Activated B cell treated with CpG ODN at 0.5 μM for 24 hours (primary cell): Measurements from ENCODE around the gene TMEM131. TPM values are rescaled to one million over a fixed set of nuclear protein-coding genes. Genes with fewer than 3 reads are reported as not detected.
"Not testable (repeated sequence)": the region's sequence is repeated elsewhere in the genome, so short reads cannot be mapped to it uniquely, and the experiment has no call there.

Experiments used
- ATAC-seq: fragments of 200-7000 bp; cut with Tn5 transposase; one replicate; pipeline ENCODE4 v1.10.0; 2021; ENCODE audit warnings: low read depth, mild to moderate bottlenecking, moderate library complexity
- CTCF ChIA-PET: fragments of 350-600 bp; sonication (Branson Sonifier 250); formaldehyde crosslinking; loops from one replicate; lab custom pipeline; 2021; ENCODE audit warnings: antibody characterized with exemption; lab: Charles Lee
- POLR2A ChIA-PET: fragments of 350-600 bp; sonication (Branson Sonifier 250); formaldehyde crosslinking; loops from one replicate; lab custom pipeline; 2021; ENCODE audit warnings: antibody characterized with exemption; lab: Charles Lee
- DNase-seq: peaks from one replicate; pipeline ENCODE4 v3.0.0; 2022
- H3K27ac Mint-ChIP-seq: one replicate; pipeline ENCODE4 v1.8.0; 2020; ENCODE audit warnings: mixed read lengths
- H3K27me3 Mint-ChIP-seq: one replicate; pipeline ENCODE4 v1.8.0; 2021; ENCODE audit warnings: mixed read lengths
- H3K36me3 Mint-ChIP-seq: one replicate; pipeline ENCODE4 v1.8.0; 2021; ENCODE audit warnings: low read depth, mixed read lengths
- H3K4me1 Mint-ChIP-seq: one replicate; pipeline ENCODE4 v1.8.0; 2021; ENCODE audit warnings: mixed read lengths
- H3K4me3 Mint-ChIP-seq: one replicate; pipeline ENCODE4 v1.8.0; 2020; ENCODE audit warnings: mild to moderate bottlenecking, mixed read lengths
- H3K9me3 Mint-ChIP-seq: one replicate; pipeline ENCODE4 v1.8.0; 2020; ENCODE audit warnings: mixed read lengths
- intact Hi-C: fragments of 100-400 bp; cut with micrococcal nuclease; formaldehyde crosslinking; loops from one replicate; pipeline ENCODE4 v1.15.1; 2024
- total RNA-seq: library from RNA; stranded (reverse); gene quantifications from 2 replicates; pipeline ENCODE4 v1.2.3, GENCODE V29; 2022
- TF ChIP-seq, protein P1 (sequence below): fragments of 200-600 bp; IDR thresholded peaks from one replicate; pipeline ENCODE4 v1.8.0; 2022; ENCODE audit warnings: antibody characterized with exemption, mild to moderate bottlenecking

The TMEM131 gene
- total RNA-seq, 1 donor from 2014 or later: 146 TPM

DNA sequence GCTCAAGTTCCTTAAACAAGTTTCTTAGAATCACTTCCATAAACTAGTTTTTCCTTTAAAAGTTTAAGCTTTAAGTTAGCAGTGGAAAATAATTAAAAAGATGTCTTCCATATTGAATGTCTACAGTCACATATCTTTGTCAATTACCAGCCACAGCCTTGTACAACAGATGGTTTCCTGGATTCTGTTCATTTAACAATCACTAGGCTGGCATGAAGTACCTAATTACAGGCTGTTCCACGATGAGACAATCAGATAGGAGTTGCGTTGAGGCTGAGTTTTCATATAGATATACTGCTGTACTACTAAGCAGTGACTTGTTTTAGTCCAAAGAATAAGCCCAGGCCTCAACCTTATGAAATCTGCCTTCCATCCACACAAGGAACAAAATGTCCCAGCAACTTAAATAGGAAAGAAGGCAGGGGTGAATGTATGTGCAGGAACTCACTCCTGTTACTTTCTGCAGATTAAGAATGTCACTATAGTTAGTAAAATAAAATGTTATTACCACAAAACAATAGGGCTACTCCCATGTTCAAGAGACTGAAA is 151.4 kb downstream of the TMEM131 start:
- ChIA-PET CTCF (no interaction called here), POLR2A (no interaction called here)
- DNase-seq (no peak), ATAC-seq (no peak)
- no peaks in the 10 kb centered on the region for H3K9me3 Mint-ChIP-seq
- H3K4me1 Mint-ChIP-seq: peaks cover 43% of the 10 kb centered on the region
- TF ChIP-seq, protein P1, sequence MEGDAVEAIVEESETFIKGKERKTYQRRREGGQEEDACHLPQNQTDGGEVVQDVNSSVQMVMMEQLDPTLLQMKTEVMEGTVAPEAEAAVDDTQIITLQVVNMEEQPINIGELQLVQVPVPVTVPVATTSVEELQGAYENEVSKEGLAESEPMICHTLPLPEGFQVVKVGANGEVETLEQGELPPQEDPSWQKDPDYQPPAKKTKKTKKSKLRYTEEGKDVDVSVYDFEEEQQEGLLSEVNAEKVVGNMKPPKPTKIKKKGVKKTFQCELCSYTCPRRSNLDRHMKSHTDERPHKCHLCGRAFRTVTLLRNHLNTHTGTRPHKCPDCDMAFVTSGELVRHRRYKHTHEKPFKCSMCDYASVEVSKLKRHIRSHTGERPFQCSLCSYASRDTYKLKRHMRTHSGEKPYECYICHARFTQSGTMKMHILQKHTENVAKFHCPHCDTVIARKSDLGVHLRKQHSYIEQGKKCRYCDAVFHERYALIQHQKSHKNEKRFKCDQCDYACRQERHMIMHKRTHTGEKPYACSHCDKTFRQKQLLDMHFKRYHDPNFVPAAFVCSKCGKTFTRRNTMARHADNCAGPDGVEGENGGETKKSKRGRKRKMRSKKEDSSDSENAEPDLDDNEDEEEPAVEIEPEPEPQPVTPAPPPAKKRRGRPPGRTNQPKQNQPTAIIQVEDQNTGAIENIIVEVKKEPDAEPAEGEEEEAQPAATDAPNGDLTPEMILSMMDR: no peak
- peaks cover 58% of the 10 kb centered on the region for H3K36me3 Mint-ChIP-seq
- H3K4me3 Mint-ChIP-seq: no peak overlapping the region
- H3K27ac Mint-ChIP-seq: no peak overlapping the region
- intact Hi-C loops: no loop called here
- no peaks in the 10 kb centered on the region for H3K27me3 Mint-ChIP-seq

DNA sequence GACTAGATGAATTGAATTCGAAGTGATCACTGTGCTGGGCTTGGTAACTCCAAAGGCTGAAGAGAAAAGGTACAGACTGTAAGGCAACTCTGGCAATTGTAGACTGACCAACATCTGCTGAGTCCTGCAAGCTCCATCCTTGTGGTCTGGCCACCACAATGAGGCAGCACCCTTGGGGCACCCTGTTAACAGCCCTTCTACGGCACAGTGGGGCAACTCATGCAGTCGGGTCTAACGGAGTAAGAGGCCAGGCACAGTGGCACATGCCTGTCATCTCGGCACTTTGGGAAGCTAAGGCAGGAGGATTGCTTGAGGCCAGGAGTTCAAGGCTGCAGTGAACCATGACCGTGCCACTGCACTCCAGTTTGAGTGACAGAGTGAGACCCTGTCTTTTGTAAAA is 155.6 kb downstream of the TMEM131 start:
- intact Hi-C loops: no loop called here
- Mint-ChIP-seq H3K27me3 (no peaks in the 10 kb centered on the region), H3K9me3 (no peaks in the 10 kb centered on the region), H3K36me3 (peaks cover 61% of the 10 kb centered on the region), H3K4me1 (peaks cover 9% of the 10 kb centered on the region), H3K4me3 (no peak overlapping the region), H3K27ac (no peak overlapping the region)
- no peak for DNase-seq
- ChIA-PET POLR2A (interaction anchor here (0.5 kb wide), 2 partner anchors 150 to 1855 kb away, joined by 3 read pairs; no protein-coding TSS in a partner anchor), CTCF (no interaction called here)
- TF ChIP-seq, protein P1: no peak
- no peak for ATAC-seq

DNA sequence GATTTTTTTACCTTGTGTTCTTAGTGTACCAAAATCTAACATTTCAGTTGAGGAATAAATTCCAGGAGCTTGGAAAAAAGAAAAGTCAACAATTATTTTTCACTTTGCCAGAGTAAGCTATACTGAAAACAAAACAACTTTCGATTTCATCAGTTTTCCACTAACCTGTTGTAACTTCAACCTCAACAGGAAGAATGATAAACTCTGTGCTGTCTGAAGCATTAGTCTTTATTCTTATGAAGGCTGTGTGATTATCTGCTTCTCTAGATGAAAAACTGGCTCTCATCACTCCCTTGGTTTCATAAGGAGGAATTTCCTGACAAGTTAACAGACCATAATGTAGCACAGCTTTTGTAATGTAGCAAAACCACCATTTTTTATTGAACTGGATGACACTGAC is 161.1 kb downstream of the TMEM131 start:
- intact Hi-C loops: loop anchor here (5.0 kb wide), 1 partner anchor 83 kb away; no protein-coding TSS in a partner anchor
- Mint-ChIP-seq H3K4me3 (no peak overlapping the region), H3K36me3 (peaks cover 60% of the 10 kb centered on the region), H3K27me3 (no peaks in the 10 kb centered on the region), H3K9me3 (no peaks in the 10 kb centered on the region), H3K4me1 (peaks cover 5% of the 10 kb centered on the region), H3K27ac (no peak overlapping the region)
- ATAC-seq: no peak
- POLR2A ChIA-PET: no interaction called here
- no peak for DNase-seq
- CTCF ChIA-PET: no interaction called here
- TF ChIP-seq, protein P1: no peak

DNA sequence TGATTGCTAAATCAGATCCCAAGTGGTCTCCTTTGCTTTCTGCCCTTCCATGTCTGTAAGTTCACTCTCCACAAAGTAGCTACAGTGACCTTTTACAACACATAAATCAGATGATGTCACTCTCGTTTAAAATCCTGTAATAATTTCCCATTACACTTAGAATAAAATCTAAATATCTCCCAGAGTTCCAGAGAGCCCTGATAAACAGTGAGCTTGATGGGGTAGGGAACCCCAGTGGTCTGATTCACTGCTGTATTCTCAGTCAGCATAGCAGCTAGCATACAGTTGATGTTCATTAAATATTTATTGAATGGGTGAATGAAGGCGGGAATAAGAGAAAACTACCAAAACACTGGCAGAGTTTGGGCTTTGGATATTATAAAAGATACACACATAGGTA is 164.6 kb downstream of the TMEM131 start:
- no peak for DNase-seq
- Mint-ChIP-seq H3K4me3 (no peak overlapping the region), H3K27ac (no peak overlapping the region), H3K4me1 (peaks cover 24% of the 10 kb centered on the region), H3K36me3 (peaks cover 66% of the 10 kb centered on the region), H3K27me3 (no peaks in the 10 kb centered on the region), H3K9me3 (no peaks in the 10 kb centered on the region)
- intact Hi-C loops: loop anchor here (5.0 kb wide), 1 partner anchor 86 kb away; no protein-coding TSS in a partner anchor
- no peak for ATAC-seq
- TF ChIP-seq, protein P1: no peak
- ChIA-PET CTCF (no interaction called here), POLR2A (interaction anchor here (0.5 kb wide), 1 partner anchor 93 kb away, joined by 6 read pairs; no protein-coding TSS in a partner anchor)

DNA sequence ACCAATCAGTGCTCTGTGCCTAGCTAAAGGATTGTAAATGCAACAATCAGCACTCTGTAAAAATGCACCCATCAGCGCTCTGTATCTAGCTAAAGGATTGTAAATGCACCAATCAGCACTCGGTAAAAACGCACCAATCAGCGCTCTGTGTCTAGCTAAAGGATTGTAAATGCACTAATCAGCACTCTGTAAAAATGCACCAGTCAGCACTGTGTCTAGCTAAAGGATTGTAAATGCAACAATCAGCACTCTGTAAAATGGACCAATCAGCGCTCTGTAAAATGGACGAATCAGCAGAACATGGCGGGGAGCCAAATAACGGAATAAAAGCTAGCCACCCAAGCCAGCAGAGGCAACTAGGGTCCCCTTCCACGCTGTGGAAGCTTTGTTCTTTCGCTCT is 166.5 kb downstream of the TMEM131 start:
- H3K4me1 Mint-ChIP-seq: peaks cover 28% of the 10 kb centered on the region
- ATAC-seq, DNase-seq, H3K4me3 Mint-ChIP-seq, POLR2A ChIA-PET, H3K9me3 Mint-ChIP-seq, H3K27me3 Mint-ChIP-seq, intact Hi-C loops, H3K27ac Mint-ChIP-seq: not testable (repeated sequence)
- CTCF ChIA-PET: interaction anchor here (0.9 to 1.6 kb wide), 2 partner anchors 22 to 359 kb away, joined by 4 to 5 read pairs; no protein-coding TSS in a partner anchor
- peaks cover 68% of the 10 kb centered on the region for H3K36me3 Mint-ChIP-seq

DNA sequence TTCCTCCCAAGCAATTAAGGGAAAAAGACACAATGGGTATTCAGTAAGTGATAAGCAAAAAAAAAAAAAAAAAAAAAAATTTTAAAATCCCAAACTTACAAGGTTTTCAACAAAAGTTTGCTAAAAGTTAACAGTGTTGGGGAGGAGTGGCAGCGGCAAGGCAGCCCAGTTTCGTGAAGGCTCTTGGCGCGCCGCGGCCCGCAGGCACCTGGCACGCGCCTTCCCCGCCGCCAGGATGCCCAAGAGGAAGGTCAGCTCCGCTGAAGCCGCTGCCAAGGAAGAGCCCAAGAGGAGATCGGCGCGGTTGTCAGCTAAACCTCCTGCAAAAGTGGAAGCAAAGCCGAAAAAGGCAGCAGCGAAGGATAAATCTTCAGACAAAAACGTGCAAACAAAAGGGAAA is 168.7 kb downstream of the TMEM131 start:
- H3K9me3 Mint-ChIP-seq, H3K4me3 Mint-ChIP-seq, CTCF ChIA-PET, intact Hi-C loops, H3K27ac Mint-ChIP-seq, POLR2A ChIA-PET, H3K27me3 Mint-ChIP-seq, ATAC-seq, DNase-seq: not testable (repeated sequence)
- Mint-ChIP-seq H3K36me3 (peaks cover 75% of the 10 kb centered on the region), H3K4me1 (peaks cover 28% of the 10 kb centered on the region)

DNA sequence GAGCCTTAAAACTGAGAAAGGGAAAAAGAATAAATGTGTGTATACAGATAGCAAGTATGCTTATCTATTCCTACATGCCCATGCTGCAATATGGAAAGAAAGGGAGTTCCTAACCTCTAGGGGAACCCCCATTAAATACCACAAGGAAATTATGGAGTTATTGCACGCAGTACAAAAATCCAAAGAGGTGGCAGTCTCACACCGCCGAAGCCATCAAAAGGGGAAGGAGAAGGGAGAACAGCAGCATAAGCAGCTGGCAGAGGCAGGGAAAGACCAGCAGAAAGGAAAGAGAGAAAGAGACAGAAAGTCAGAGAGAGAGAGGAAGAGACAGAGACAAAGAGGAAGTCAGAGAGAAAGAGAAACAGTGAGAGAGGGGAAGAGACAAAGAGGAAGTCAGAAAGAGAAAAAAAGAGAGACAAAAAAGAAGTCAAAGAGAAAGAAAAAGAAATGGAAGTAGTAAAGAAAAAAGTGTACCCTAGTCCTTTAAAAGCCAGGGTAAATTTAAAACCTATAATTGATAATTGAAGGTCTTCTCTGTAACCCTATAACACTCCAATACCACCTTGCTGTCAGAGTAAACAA is 169.4 kb downstream of the TMEM131 start:
- Mint-ChIP-seq H3K4me3 (peak overlapping the region; percentile 29), H3K4me1 (peaks cover 28% of the 10 kb centered on the region), H3K36me3 (peaks cover 82% of the 10 kb centered on the region), H3K27ac (peak overlapping the region; percentile 82)
- H3K9me3 Mint-ChIP-seq, H3K27me3 Mint-ChIP-seq, intact Hi-C loops, DNase-seq, POLR2A ChIA-PET, ATAC-seq, CTCF ChIA-PET: not testable (repeated sequence)

DNA sequence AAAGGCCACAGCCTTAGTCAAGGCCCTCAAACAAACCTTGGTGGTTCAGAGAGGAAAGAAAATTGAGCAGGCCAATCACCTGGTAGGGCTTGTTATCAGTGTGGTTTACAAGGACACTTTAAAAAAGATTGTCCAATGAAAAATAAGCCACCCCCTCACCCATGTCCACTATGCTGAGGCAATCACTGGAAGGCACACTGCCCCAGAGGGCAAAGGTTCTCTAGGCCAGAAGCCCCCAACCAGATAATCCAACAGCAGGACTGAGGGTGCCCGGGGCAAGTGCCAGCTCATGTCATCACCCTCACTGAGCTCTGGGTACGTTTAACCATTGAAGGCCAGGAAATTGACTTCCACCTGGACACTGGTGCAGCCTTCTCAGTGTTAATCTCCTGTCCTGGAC is 171.7 kb downstream of the TMEM131 start:
- H3K9me3 Mint-ChIP-seq, H3K4me3 Mint-ChIP-seq, H3K27ac Mint-ChIP-seq, intact Hi-C loops, CTCF ChIA-PET, POLR2A ChIA-PET, H3K27me3 Mint-ChIP-seq, ATAC-seq, DNase-seq: not testable (repeated sequence)
- H3K4me1 Mint-ChIP-seq: peaks cover 25% of the 10 kb centered on the region
- peaks cover 80% of the 10 kb centered on the region for H3K36me3 Mint-ChIP-seq
